Right lobe of liver (tissue), 4 donors: ENCODE results near the gene ABLIM3.
A peak's percentile ranks its signal among the peaks of the same experiment; 100 is the strongest.

Experiments
- POLR2A ChIP-seq: fragments of 450-650 bp; IDR thresholded peaks from one replicate; pipeline ENCODE4 v1.6.1; 2017; ENCODE audit warnings: antibody characterized with exemption, mild to moderate bottlenecking
- TF ChIP-seq, protein P1 (sequence below), 4 donors: fragments of 200-600 bp in 3 of 4; fragments of 450-650 bp in 1 of 4; IDR thresholded peaks; one replicate each; pipeline versions ENCODE4 v1.5.1 to v1.8.0; 2016 to 2022; ENCODE audit warnings: antibody characterized with exemption in 4 of 4, mild to moderate bottlenecking in 2 of 4
- donor health status: DM: no; HTN: no; CAD: no.
- donor health status: DM: no; HTN: no; CAD: no.
- donor health status: DM: no; HTN: yes; CAD: no.

DNA sequence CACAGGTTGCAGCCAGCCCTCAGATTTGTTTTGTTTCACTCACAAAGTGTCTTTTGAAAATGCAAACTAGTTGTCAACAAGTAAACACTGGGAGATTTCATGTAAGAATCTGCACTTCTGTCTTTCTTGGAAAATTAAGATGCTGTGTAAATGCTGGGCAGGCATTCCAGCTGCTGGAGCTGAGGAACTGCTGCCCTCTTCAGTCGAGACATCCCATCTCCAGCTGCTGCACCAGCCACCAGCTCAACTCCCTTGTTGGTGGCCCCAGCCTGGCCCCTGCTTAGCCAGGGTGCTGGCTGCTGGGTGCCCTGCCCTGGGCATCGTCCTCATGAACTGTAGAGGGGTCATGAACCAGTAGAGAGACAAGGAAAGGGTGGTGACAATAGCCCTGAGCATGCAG lies 97.2 kb downstream of the ABLIM3 start:
- TF ChIP-seq POLR2A = no peak
- TF ChIP-seq, protein P1, sequence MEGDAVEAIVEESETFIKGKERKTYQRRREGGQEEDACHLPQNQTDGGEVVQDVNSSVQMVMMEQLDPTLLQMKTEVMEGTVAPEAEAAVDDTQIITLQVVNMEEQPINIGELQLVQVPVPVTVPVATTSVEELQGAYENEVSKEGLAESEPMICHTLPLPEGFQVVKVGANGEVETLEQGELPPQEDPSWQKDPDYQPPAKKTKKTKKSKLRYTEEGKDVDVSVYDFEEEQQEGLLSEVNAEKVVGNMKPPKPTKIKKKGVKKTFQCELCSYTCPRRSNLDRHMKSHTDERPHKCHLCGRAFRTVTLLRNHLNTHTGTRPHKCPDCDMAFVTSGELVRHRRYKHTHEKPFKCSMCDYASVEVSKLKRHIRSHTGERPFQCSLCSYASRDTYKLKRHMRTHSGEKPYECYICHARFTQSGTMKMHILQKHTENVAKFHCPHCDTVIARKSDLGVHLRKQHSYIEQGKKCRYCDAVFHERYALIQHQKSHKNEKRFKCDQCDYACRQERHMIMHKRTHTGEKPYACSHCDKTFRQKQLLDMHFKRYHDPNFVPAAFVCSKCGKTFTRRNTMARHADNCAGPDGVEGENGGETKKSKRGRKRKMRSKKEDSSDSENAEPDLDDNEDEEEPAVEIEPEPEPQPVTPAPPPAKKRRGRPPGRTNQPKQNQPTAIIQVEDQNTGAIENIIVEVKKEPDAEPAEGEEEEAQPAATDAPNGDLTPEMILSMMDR (IDR thresholded peaks at IDR 0.05) = peak in 1 of 4 donors; percentile 14
